NCI-H2171 (cell line): Measurements from ENCODE around the gene SLC13A1.

Experiments
- DNase-seq: peaks from one replicate; lab custom pipeline; 2025; lab: John Stamatoyannopoulos, UW

Gene SLC13A1

GRCh38 chr7:123193235-123193634 lies 6.5 kb downstream of the SLC13A1 start:
- DNase-seq = no peak

GRCh38 chr7:123191132-123191531 lies 8.6 kb downstream of the SLC13A1 start:
- DNase-seq = no peak

- DNase-seq = no peak
Observed at GRCh38 chr7:123190109-123190831, 9.5 kb downstream of the SLC13A1 start.

GRCh38 chr7:123185756-123186155 lies 14.0 kb downstream of the SLC13A1 start:
- DNase-seq = no peak

GRCh38 chr7:123184271-123184670 lies 15.5 kb downstream of the SLC13A1 start:
- DNase-seq = no peak

GRCh38 chr7:123183431-123183830 lies 16.3 kb downstream of the SLC13A1 start:
- no peak for DNase-seq

GRCh38 chr7:123177442-123177841 lies 22.3 kb downstream of the SLC13A1 start:
- DNase-seq = no peak

- no peak for DNase-seq
Observed at GRCh38 chr7:123170333-123171246, 29.2 kb downstream of the SLC13A1 start.

GRCh38 chr7:123169065-123169464 lies 30.7 kb downstream of the SLC13A1 start:
- no peak for DNase-seq

- DNase-seq = no peak
Observed at GRCh38 chr7:123157606-123158005, 42.2 kb downstream of the SLC13A1 start.

GRCh38 chr7:123155571-123155970 lies 44.2 kb downstream of the SLC13A1 start:
- no peak for DNase-seq

- peak; percentile 17 for DNase-seq
Observed at GRCh38 chr7:123154231-123154860, 45.4 kb downstream of the SLC13A1 start.

GRCh38 chr7:123151443-123151842 lies 48.3 kb downstream of the SLC13A1 start:
- no peak for DNase-seq

- DNase-seq = no peak
Observed at GRCh38 chr7:123148813-123149212, 51.0 kb downstream of the SLC13A1 start.

- DNase-seq = no peak
Observed at GRCh38 chr7:123143252-123144006, 56.3 kb downstream of the SLC13A1 start.

- DNase-seq = no peak
Observed at GRCh38 chr7:123140561-123140960, 59.2 kb downstream of the SLC13A1 start.

- DNase-seq = no peak
Observed at GRCh38 chr7:123135960-123136359, 63.8 kb downstream of the SLC13A1 start.

- DNase-seq = no peak
Observed at GRCh38 chr7:123133924-123134323, 65.8 kb downstream of the SLC13A1 start.

GRCh38 chr7:123131961-123132360 lies 67.8 kb downstream of the SLC13A1 start:
- no peak for DNase-seq

- no peak for DNase-seq
Observed at GRCh38 chr7:123131556-123131955, 68.2 kb downstream of the SLC13A1 start.

- no peak for DNase-seq
Observed at GRCh38 chr7:123131140-123131539, 68.6 kb downstream of the SLC13A1 start.

GRCh38 chr7:123126691-123127090 lies 73.1 kb downstream of the SLC13A1 start:
- no peak for DNase-seq
